Transverse colon (tissue), 4 donors: ENCODE results near the gene ZSWIM4.

Experiments
- CTCF ChIP-seq, 5 experiments: fragments of 200-600 bp in 3 of 5; fragments of 450-650 bp in 2 of 5; sonication (generic) in 3 of 5; IDR thresholded peaks; 1 replicate in 2 of 5; 2 replicates in 3 of 5; pipeline ENCODE4 v1.5.1; 2016 to 2017; ENCODE audit warnings: antibody characterized with exemption in 5 of 5, inconsistent platforms in 3 of 5, mild to moderate bottlenecking in 2 of 5, moderate library complexity in 1 of 5
- POLR2AphosphoS5 ChIP-seq, 3 donors: sonication (generic); formaldehyde crosslinking; IDR thresholded peaks; one replicate each; pipeline ENCODE4 v1.6.1; 2016; ENCODE audit warnings: antibody characterized with exemption in 3 of 3

- TF ChIP-seq CTCF (IDR thresholded peaks at IDR 0.05) (no peak), POLR2AphosphoS5 (IDR thresholded peaks at IDR 0.05) (peak in 2 of 3 donors; percentile 18 to 66)
Measured at GRCh38 chr19:13849991-13850909, 55.0 kb downstream of the ZSWIM4 start.
